NT2/D1 (cell line): ENCODE data around the gene AKAP6.

ENCODE experiments used
- YY1 ChIP-seq: IDR thresholded peaks from 2 replicates; pipeline ENCODE4 v1.6.1; 2011; ENCODE audit not compliant: insufficient read length, insufficient read depth
- ZNF274 ChIP-seq: IDR thresholded peaks from 2 replicates; pipeline ENCODE4 v1.6.1; 2011; ENCODE audit warnings: mild to moderate bottlenecking, low read depth, low read length

DNA sequence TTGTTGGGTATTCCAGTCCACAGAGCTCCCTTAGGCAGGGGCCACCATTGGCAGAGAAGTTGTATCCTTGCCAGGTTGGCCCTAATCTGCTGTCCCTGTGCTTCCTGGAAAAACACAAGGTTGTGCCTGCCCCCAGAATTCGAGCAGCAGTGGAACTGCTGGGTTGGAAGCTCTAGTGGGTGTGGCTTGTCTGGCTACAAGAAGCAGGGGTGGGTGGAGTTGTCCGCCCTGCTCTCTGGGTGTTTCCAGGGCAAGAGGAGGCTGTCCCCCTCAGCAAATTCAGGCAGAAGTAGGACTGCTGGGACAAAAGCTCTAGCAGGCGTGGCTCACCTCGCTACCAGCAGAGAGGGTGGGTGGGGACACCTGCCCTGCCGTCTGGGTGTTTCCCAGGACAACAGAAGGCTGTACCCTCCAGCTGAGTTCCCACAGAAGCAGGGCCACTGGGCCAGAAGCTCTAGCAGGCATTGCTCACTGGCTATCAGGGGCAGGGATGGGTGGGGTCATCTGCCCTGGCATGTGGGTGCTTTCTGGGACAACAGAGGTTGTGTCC is 536.8 kb downstream of the AKAP6 start:
- TF ChIP-seq YY1 (no peak), ZNF274 (no peak)
